Hepatocyte (in vitro differentiated cells): Measurements from ENCODE around the gene AK5.

ENCODE experiments used
- EZH2phosphoT487 ChIP-seq: fragments of 200-600 bp; sonication (generic); IDR thresholded peaks from one replicate; pipeline ENCODE4 v1.6.1; 2018; ENCODE audit warnings: antibody characterized with exemption, mild to moderate bottlenecking, low read depth, moderate library complexity; ENCODE audit not compliant: unreplicated experiment, severe bottlenecking
- TF ChIP-seq, protein P1 (sequence below): fragments of 200-600 bp; sonication (generic); IDR thresholded peaks from 2 replicates; pipeline ENCODE4 v1.5.1; 2016; ENCODE audit warnings: antibody characterized with exemption, mild to moderate bottlenecking; ENCODE audit not compliant: poor library complexity

DNA sequence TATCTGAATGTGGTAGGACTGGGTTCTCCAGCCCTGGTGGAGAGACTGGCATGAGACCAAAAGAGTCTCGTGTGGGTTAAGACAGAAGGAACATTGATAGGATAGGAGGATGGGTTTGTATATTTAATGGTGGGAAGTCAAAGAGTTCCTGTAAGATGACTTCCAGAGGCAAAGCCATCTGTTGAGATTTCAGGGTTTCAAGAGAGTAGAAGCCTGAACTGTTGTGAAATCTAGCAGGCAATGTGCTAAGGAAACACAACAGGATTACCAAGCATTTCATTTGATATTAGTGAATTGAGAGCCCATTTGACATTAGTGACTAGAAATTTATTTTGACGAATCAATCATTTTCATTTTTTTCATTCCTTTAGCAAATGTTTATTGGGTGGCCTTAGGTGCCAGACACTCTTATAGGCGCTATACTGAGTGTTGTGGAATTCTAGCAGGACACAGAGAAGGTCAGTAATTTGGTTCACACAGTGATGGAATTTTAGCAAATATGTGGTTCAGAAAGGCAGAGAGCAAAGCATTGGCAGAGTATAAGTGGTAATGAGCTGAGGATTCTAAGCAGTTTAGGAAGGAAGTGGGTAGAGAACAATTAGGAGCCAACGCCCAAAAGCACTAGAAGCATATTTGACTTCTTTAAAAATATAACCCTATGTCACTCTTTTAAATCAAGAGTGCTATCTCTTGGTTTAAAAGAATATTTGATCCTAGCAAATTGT lies 149.3 kb downstream of the AK5 start:
- TF ChIP-seq, protein P1, sequence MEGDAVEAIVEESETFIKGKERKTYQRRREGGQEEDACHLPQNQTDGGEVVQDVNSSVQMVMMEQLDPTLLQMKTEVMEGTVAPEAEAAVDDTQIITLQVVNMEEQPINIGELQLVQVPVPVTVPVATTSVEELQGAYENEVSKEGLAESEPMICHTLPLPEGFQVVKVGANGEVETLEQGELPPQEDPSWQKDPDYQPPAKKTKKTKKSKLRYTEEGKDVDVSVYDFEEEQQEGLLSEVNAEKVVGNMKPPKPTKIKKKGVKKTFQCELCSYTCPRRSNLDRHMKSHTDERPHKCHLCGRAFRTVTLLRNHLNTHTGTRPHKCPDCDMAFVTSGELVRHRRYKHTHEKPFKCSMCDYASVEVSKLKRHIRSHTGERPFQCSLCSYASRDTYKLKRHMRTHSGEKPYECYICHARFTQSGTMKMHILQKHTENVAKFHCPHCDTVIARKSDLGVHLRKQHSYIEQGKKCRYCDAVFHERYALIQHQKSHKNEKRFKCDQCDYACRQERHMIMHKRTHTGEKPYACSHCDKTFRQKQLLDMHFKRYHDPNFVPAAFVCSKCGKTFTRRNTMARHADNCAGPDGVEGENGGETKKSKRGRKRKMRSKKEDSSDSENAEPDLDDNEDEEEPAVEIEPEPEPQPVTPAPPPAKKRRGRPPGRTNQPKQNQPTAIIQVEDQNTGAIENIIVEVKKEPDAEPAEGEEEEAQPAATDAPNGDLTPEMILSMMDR = no peak
- no peak for TF ChIP-seq EZH2phosphoT487
